A549 (cell line): ENCODE results near the gene ELAPOR2. TPM values are rescaled to one million over a fixed set of nuclear protein-coding genes. Genes with fewer than 3 reads are reported as not detected.

Experiments
- ATAC-seq, 2 experiments: fragments of 200-7000 bp in 1 of 2; fragments of >200 bp in 1 of 2; cut with Nextera tagmentation in 1 of 2; cut with Tn5 transposase in 1 of 2; 3 replicates each; pipeline versions ENCODE4 v1.8.0 to v1.9.1; 2018 to 2020; ENCODE audit warnings: mild to moderate bottlenecking in 1 of 2, moderate library complexity in 1 of 2
- CTCF ChIA-PET: fragments of 300-600 bp; sonication (Branson Sonifier 250); formaldehyde crosslinking; extraction: SDS; loops from one replicate; lab custom pipeline; 2021; ENCODE audit warnings: antibody characterized with exemption, inconsistent platforms; lab: Yijun Ruan, JAX
- POLR2A ChIA-PET: fragments of 350-600 bp; formaldehyde crosslinking; extraction: SDS; loops from one replicate; lab custom pipeline; 2021; ENCODE audit warnings: antibody characterized with exemption, inconsistent platforms; lab: Yijun Ruan, JAX
- DNase-seq, 2 experiments: peaks; one replicate each; pipeline versions ENCODE4 v3.0.0 to v3.0.0-alpha.2; 2011 to 2016; ENCODE audit warnings: low read depth in 1 of 2, low spot score in 1 of 2
- FAIRE-seq: peaks from 2 replicates; lab custom pipeline; 2011; peaks lifted over from hg19 to GRCh38; lab: Jason Lieb, UNC
- H3K27ac ChIP-seq, 2 experiments: fragments of >200 bp; sonication (Bioruptor Twin); formaldehyde crosslinking; 3 replicates each; pipeline ENCODE4 v1.5.1; 2016 to 2017
- H3K4me1 ChIP-seq: fragments of >200 bp; sonication (Bioruptor Twin); formaldehyde crosslinking; 3 replicates; pipeline ENCODE4 v1.6.1; 2016
- H3K4me2 ChIP-seq: fragments of >200 bp; sonication (Bioruptor Twin); formaldehyde crosslinking; 3 replicates; pipeline ENCODE4 v1.6.1; 2016
- H3K4me3 ChIP-seq: fragments of >200 bp; sonication (Bioruptor Twin); formaldehyde crosslinking; 3 replicates; pipeline ENCODE4 v1.5.1; 2016
- H3K9me3 ChIP-seq: fragments of >200 bp; sonication (Bioruptor Twin); formaldehyde crosslinking; 3 replicates; pipeline ENCODE4 v1.6.1; 2016
- CBX8 ChIP-seq: fragments of 200-600 bp; sonication (generic); IDR thresholded peaks from 2 replicates; pipeline ENCODE4 v1.6.1; 2016
- CEBPB ChIP-seq, 2 experiments: fragments of >200 bp in 1 of 2; sonication (Bioruptor Twin) in 1 of 2; formaldehyde crosslinking in 1 of 2; IDR thresholded peaks; 2 replicates each; pipeline ENCODE4 v1.6.1; 2012 to 2016
- EP300 ChIP-seq, 2 experiments: fragments of >200 bp; sonication (Bioruptor Twin); formaldehyde crosslinking; IDR thresholded peaks; 2 replicates in 1 of 2; 3 replicates in 1 of 2; pipeline ENCODE4 v1.6.1; 2016 to 2017
- ESRRA ChIP-seq: fragments of 150-350 bp; IDR thresholded peaks from 2 replicates; pipeline ENCODE4 v1.6.1; 2014; ENCODE audit warnings: mild to moderate bottlenecking, low read length, borderline replicate concordance
- HDAC2 ChIP-seq: fragments of 200-600 bp; sonication (generic); IDR thresholded peaks from 2 replicates; pipeline ENCODE4 v1.6.1; 2016
- HEYL ChIP-seq: fragments of 250-450 bp; sonication (Bioruptor Pico); IDR thresholded peaks from 2 replicates; pipeline ENCODE4 v1.8.0; 2021; ENCODE audit warnings: mild to moderate bottlenecking, moderate library complexity
- HOXA7 ChIP-seq: fragments of 250-450 bp; sonication (Bioruptor Pico); IDR thresholded peaks from 2 replicates; pipeline ENCODE4 v1.5.0; 2020; ENCODE audit warnings: mild to moderate bottlenecking, moderate library complexity
- JUN ChIP-seq, 2 experiments: fragments of >200 bp; sonication (Bioruptor Twin); formaldehyde crosslinking; IDR thresholded peaks; 2 replicates in 1 of 2; 3 replicates in 1 of 2; pipeline ENCODE4 v1.6.1; 2016 to 2017
- KDM1A ChIP-seq: fragments of 200-600 bp; sonication (generic); IDR thresholded peaks from 2 replicates; pipeline ENCODE4 v1.6.1; 2016; ENCODE audit warnings: low read depth, mild to moderate bottlenecking
- RAD21 ChIP-seq, 2 experiments: fragments of >200 bp in 1 of 2; sonication (Bioruptor Twin) in 1 of 2; formaldehyde crosslinking in 1 of 2; IDR thresholded peaks in 1 of 2; conservative IDR thresholded peaks in 1 of 2; 2 replicates in 1 of 2; 3 replicates in 1 of 2; pipeline ENCODE4 v1.6.1; 2012 to 2018; ENCODE audit warnings: inconsistent platforms in 1 of 2
- RARB ChIP-seq: fragments of 250-450 bp; sonication (Bioruptor Pico); IDR thresholded peaks from 2 replicates; pipeline ENCODE4 v1.8.0; 2021; ENCODE audit warnings: mild to moderate bottlenecking, moderate library complexity
- SMC3 ChIP-seq: fragments of >200 bp; sonication (Bioruptor Twin); formaldehyde crosslinking; IDR thresholded peaks from 3 replicates; pipeline ENCODE4 v1.6.1; 2018; ENCODE audit warnings: inconsistent platforms
- SREBF2 ChIP-seq: fragments of 450-650 bp; IDR thresholded peaks from 2 replicates; pipeline ENCODE4 v1.6.1; 2014; ENCODE audit warnings: mild to moderate bottlenecking, moderate library complexity
- ZFP36 ChIP-seq: fragments of 450-650 bp; IDR thresholded peaks from 2 replicates; pipeline ENCODE4 v1.6.1; 2014; ENCODE audit warnings: borderline replicate concordance; ENCODE audit not compliant: partially characterized antibody
- ZSCAN20 ChIP-seq: fragments of 250-450 bp; sonication (Bioruptor Pico); IDR thresholded peaks from 2 replicates; pipeline ENCODE4 v1.8.0; 2022; ENCODE audit warnings: mild to moderate bottlenecking, moderate library complexity
- WGBS: methylation state at CpG from one replicate; pipeline ENCODE4 v1.1.6; 2017; ENCODE audit errors: missing lambda C conversion rate; 5-methylcytosine and 5-hydroxymethylcytosine counted together
- polyA minus RNA-seq: library from RNA; depleted of rRNA, polyadenylated mRNA; stranded (reverse); fragments of >200 nt; gene quantifications from 2 replicates; pipeline ENCODE4 v1.2.3, GENCODE V29; 2011; rRNA and poly(A)+ RNA removed
- polyA plus RNA-seq, 4 experiments: library from polyadenylated mRNA; depleted of rRNA in 3 of 4; stranded (reverse); fragments of >200 nt; fragmentation: RNase III in 1 of 4; extraction: RNeasy Plus Mini Kit Qiagen cat#74134 plus additional on column Dnase treatment in 1 of 4; gene quantifications; 2 replicates in 3 of 4; 3 replicates in 1 of 4; pipeline ENCODE4 v1.2.3, GENCODE V29; 2011 to 2017
- TF ChIP-seq, protein P1 (sequence below): fragments of >200 bp; sonication (Bioruptor Twin); formaldehyde crosslinking; IDR thresholded peaks from 3 replicates; pipeline ENCODE4 v1.5.1; 2016
- TF ChIP-seq, protein P2 (sequence below): IDR thresholded peaks from 2 replicates; pipeline ENCODE4 v1.6.1; 2012
- TF ChIP-seq, protein P3 (sequence below): IDR thresholded peaks from 2 replicates; pipeline ENCODE4 v1.6.1; 2012; ENCODE audit warnings: low read depth, borderline replicate concordance
- TF ChIP-seq, protein P4 (sequence below): IDR thresholded peaks from 2 replicates; pipeline ENCODE4 v1.6.1; 2012
- TF ChIP-seq, protein P5 (sequence below): fragments of >200 bp; sonication (Bioruptor Twin); formaldehyde crosslinking; IDR thresholded peaks from 3 replicates; pipeline ENCODE4 v1.6.1; 2016

ELAPOR2 gene, protein sequence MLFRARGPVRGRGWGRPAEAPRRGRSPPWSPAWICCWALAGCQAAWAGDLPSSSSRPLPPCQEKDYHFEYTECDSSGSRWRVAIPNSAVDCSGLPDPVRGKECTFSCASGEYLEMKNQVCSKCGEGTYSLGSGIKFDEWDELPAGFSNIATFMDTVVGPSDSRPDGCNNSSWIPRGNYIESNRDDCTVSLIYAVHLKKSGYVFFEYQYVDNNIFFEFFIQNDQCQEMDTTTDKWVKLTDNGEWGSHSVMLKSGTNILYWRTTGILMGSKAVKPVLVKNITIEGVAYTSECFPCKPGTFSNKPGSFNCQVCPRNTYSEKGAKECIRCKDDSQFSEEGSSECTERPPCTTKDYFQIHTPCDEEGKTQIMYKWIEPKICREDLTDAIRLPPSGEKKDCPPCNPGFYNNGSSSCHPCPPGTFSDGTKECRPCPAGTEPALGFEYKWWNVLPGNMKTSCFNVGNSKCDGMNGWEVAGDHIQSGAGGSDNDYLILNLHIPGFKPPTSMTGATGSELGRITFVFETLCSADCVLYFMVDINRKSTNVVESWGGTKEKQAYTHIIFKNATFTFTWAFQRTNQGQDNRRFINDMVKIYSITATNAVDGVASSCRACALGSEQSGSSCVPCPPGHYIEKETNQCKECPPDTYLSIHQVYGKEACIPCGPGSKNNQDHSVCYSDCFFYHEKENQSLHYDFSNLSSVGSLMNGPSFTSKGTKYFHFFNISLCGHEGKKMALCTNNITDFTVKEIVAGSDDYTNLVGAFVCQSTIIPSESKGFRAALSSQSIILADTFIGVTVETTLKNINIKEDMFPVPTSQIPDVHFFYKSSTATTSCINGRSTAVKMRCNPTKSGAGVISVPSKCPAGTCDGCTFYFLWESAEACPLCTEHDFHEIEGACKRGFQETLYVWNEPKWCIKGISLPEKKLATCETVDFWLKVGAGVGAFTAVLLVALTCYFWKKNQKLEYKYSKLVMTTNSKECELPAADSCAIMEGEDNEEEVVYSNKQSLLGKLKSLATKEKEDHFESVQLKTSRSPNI
- polyA plus RNA-seq (2011; rRNA removed), result 0.19 and 0.38 TPM in 2 replicates
- 0.03 TPM in 2 replicates for polyA plus RNA-seq (2012; cell fraction: cytosol; rRNA removed)
- polyA plus RNA-seq (2012; cell fraction: nucleus; rRNA removed), result not detected in 2 replicates
- 0.21 TPM in 1 of 3 replicates, not detected in the others for polyA plus RNA-seq (2017; fragmentation: RNase III; extraction: RNeasy Plus Mini Kit Qiagen cat#74134 plus additional on column Dnase treatment)
- polyA minus RNA-seq, result not detected in 2 replicates

DNA sequence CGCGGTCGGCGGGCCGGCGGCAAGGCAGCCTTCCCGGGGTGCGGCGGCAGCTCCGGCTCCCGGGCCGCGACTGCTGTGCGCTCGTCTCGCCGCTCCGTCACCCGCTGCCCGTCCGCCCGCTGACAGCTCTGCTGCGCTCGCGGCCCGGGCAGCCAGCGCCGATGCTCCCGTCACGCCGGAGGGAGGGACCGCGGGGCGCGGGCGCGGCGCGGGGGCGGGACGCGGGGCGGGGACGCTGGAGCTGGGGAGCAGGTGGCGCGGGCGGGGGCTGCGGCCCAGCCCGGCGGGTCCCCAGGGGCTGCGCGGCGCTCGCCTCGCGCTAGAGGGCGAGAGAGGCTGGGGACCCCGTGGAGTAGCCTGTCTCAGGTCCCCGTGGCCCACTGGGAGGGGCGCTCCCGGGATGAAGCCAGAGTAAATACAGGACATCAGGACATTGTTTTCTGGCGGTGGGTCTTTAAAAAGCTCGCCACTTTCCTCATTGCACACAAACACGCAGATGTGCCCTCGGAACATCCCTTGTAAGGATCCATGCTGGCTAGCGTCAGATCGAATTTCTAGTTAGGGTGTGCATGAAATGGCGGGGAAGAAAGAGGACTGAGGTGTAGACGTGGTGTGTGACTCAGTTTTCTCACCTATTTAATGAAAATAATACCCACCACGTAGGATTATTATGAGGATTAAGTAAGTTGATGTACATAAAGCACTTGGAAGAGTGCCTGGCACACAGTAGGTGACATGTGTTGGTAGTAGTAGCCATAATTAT is at the start of gene ELAPOR2:
ELAPOR2 (minus strand) TSS at position 130 of the 763 bp plus-strand sequence. CDS start 141 bp downstream, outside the sequence.
- no peaks in the 10 kb centered on the region for H3K4me1 ChIP-seq
- peak within 1 kb of the TSS; percentile 64 for H3K4me3 ChIP-seq
- 10% methylated on average over 13 of the region's 70 CpGs for WGBS
- DNase-seq, result peak; percentile 19 to 28
- TF ChIP-seq SMC3 (0 out of 3 replicates have a peak, but pooled peaks have one; percentile 13), RAD21 (conservative IDR thresholded peaks at IDR 0.05 in 1 of 2, IDR thresholded peaks at IDR 0.05 in 1 of 2) (peak in 1 of 2 experiments; percentile 19; a peak in 1 of 5 replicates)
- TF ChIP-seq, protein P1, sequence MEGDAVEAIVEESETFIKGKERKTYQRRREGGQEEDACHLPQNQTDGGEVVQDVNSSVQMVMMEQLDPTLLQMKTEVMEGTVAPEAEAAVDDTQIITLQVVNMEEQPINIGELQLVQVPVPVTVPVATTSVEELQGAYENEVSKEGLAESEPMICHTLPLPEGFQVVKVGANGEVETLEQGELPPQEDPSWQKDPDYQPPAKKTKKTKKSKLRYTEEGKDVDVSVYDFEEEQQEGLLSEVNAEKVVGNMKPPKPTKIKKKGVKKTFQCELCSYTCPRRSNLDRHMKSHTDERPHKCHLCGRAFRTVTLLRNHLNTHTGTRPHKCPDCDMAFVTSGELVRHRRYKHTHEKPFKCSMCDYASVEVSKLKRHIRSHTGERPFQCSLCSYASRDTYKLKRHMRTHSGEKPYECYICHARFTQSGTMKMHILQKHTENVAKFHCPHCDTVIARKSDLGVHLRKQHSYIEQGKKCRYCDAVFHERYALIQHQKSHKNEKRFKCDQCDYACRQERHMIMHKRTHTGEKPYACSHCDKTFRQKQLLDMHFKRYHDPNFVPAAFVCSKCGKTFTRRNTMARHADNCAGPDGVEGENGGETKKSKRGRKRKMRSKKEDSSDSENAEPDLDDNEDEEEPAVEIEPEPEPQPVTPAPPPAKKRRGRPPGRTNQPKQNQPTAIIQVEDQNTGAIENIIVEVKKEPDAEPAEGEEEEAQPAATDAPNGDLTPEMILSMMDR, result peak; percentile 32
- TF ChIP-seq, protein P2, sequence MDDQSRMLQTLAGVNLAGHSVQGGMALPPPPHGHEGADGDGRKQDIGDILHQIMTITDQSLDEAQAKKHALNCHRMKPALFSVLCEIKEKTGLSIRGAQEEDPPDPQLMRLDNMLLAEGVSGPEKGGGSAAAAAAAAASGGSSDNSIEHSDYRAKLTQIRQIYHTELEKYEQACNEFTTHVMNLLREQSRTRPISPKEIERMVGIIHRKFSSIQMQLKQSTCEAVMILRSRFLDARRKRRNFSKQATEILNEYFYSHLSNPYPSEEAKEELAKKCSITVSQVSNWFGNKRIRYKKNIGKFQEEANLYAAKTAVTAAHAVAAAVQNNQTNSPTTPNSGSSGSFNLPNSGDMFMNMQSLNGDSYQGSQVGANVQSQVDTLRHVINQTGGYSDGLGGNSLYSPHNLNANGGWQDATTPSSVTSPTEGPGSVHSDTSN, result no peak
- CTCF ChIA-PET, result interaction anchor here (1.4 kb wide), 1 partner anchor 89 kb away, joined by 6 read pairs; no protein-coding TSS in a partner anchor
- peak; percentile 97 to 99 for ATAC-seq
- H3K9me3 ChIP-seq, result no peaks in the 10 kb centered on the region
- H3K27ac ChIP-seq, result peak within 1 kb of the TSS; percentile 12 to 75; a peak in 3 of 6 replicates
- FAIRE-seq, result no peak
- POLR2A ChIA-PET, result no interaction called here
- H3K4me2 ChIP-seq, result peak within 1 kb of the TSS; percentile 98

DNA sequence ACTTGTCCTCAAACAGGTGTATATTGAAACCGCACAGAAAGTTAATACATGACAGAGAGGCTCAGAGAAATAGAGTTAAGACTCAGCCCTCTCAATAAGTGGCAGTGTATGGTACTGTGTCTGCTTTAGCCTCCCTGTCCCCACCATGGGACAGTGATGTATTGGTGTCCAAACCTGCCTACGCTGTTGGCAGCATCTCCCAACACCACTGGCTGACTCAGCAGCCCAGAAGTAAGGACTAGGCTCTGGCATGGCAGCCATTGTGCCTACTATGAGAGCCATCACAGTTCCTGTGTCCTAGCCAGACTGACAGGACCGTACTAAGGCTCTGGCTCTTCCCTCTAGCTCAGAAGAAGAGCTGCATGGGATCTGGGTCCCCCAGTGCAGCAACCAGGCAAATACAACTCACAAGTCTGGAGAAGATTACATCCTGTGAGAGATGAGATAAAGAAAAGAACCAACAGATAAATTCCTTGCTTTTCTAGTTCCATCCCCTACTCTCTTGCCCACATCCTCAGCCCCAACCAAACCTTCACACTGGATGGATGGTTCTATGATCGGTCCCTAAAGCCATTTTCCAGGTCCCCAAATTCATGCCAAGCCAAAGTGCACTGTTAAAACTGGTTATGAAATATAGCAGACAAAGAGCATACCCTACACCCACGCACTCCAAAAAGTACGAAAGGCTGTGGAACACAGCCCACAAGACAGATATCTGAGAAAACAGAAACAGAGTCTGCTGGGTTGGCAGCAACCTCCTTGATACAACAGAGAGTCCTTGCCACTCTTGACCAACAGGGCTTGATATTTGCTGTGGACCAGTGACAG is 48.7 kb upstream of the ELAPOR2 start:
- FAIRE-seq, result no peak
- WGBS, result 2% methylated on average over 5 of the region's 6 CpGs
- no peaks in the 10 kb centered on the region for H3K9me3 ChIP-seq
- peak in 1 of 2 experiments; percentile 43; a peak in 1 of 6 replicates for ATAC-seq
- H3K4me1 ChIP-seq, result no peaks in the 10 kb centered on the region
- TF ChIP-seq ZFP36, result no peak
- TF ChIP-seq HDAC2, result no peak
- no peak for TF ChIP-seq JUN (IDR thresholded peaks at IDR 0.05)
- TF ChIP-seq CBX8, result no peak
- no peak for TF ChIP-seq SREBF2
- POLR2A ChIA-PET, result no interaction called here
- H3K4me2 ChIP-seq, result no peak overlapping the region
- DNase-seq, result no peak
- no peak overlapping the region for H3K27ac ChIP-seq
- H3K4me3 ChIP-seq, result no peak overlapping the region
- CTCF ChIA-PET, result interaction anchor here (0.6 kb wide), 1 partner anchor 316 kb away, joined by 3 read pairs; no protein-coding TSS in a partner anchor

DNA sequence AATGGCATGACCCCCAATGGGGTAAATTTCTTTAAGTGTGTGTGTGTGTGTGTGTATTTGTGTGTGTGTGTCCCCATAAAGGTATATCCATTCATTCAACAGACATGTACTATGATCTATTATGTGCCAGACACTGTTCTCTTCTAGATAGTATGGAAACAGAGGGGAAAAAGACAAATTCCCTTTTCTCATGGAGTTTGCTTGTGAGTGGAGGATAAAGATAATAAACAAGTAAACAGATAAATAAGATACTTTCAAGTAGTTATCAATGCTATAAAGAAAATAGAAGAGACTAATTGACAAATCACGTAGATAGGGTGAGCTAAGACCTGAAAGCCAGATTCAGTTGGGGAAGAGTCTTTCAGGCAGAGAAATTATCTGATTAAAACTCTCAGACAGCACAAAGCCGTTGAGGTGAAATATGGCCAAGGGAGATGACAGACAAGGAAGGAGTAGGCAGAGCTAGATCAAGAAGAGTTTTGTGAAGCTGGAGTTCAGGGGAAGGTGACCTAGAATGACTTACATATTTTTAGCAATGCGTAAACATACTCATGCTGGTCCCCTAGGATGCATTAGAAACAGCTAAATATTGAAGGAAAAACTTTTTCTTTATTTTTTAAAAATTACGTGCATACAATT is 47.6 kb upstream of the ELAPOR2 start:
- 5% methylated on average over 4 of the region's 4 CpGs for WGBS
- Histone ChIP-seq H3K4me2 (no peak overlapping the region), H3K27ac (no peak overlapping the region), H3K4me3 (no peak overlapping the region), H3K4me1 (no peaks in the 10 kb centered on the region), H3K9me3 (no peaks in the 10 kb centered on the region)
- DNase-seq, result no peak
- ChIA-PET CTCF (interaction anchor here (0.6 kb wide), 1 partner anchor 318 kb away, joined by 3 read pairs; no protein-coding TSS in a partner anchor), POLR2A (no interaction called here)
- no peak for FAIRE-seq
- ATAC-seq, result no peak
- TF ChIP-seq SREBF2 (no peak), KDM1A (no peak), ESRRA (no peak), HEYL (no peak), EP300 (IDR thresholded peaks at IDR 0.05) (no peak), CEBPB (IDR thresholded peaks at IDR 0.05) (no peak), RARB (CRISPR knock-in tag) (no peak), HOXA7 (CRISPR knock-in tag) (no peak), ZSCAN20 (CRISPR knock-in tag) (no peak)
- TF ChIP-seq, protein P3, sequence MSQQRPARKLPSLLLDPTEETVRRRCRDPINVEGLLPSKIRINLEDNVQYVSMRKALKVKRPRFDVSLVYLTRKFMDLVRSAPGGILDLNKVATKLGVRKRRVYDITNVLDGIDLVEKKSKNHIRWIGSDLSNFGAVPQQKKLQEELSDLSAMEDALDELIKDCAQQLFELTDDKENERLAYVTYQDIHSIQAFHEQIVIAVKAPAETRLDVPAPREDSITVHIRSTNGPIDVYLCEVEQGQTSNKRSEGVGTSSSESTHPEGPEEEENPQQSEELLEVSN, result no peak
- TF ChIP-seq, protein P4, sequence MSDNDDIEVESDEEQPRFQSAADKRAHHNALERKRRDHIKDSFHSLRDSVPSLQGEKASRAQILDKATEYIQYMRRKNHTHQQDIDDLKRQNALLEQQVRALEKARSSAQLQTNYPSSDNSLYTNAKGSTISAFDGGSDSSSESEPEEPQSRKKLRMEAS, result no peak
- TF ChIP-seq, protein P5, sequence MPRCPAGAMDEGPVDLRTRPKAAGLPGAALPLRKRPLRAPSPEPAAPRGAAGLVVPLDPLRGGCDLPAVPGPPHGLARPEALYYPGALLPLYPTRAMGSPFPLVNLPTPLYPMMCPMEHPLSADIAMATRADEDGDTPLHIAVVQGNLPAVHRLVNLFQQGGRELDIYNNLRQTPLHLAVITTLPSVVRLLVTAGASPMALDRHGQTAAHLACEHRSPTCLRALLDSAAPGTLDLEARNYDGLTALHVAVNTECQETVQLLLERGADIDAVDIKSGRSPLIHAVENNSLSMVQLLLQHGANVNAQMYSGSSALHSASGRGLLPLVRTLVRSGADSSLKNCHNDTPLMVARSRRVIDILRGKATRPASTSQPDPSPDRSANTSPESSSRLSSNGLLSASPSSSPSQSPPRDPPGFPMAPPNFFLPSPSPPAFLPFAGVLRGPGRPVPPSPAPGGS, result no peak
